Measurements from ENCODE around the gene SUCLG2.
"Not testable (repeated sequence)": the region's sequence is repeated elsewhere in the genome, so short reads cannot be mapped to it uniquely, and the experiment has no call there.

The SUCLG2 gene

GRCh38 chr3:67551361-67552016, 102.9 kb downstream of the SUCLG2 start:
- no peak for DNase-seq

- DNase-seq, result no peak
Measured at GRCh38 chr3:67550541-67550940, 103.9 kb downstream of the SUCLG2 start.

GRCh38 chr3:67542502-67543250, 111.7 kb downstream of the SUCLG2 start:
- DNase-seq, result not testable (repeated sequence)

- no peak for DNase-seq
Measured at GRCh38 chr3:67540198-67540894, 114.1 kb downstream of the SUCLG2 start.

GRCh38 chr3:67537203-67537602, 117.2 kb downstream of the SUCLG2 start:
- DNase-seq, result not testable (repeated sequence)

- no peak for DNase-seq
Measured at GRCh38 chr3:67535006-67535405, 119.4 kb downstream of the SUCLG2 start.

GRCh38 chr3:67534594-67534993, 119.8 kb downstream of the SUCLG2 start:
- DNase-seq, result no peak

- no peak for DNase-seq
Measured at GRCh38 chr3:67531181-67532101, 123.0 kb downstream of the SUCLG2 start.

GRCh38 chr3:67529915-67530314, 124.5 kb downstream of the SUCLG2 start:
- no peak for DNase-seq

- no peak for DNase-seq
Measured at GRCh38 chr3:67529337-67529736, 125.1 kb downstream of the SUCLG2 start.

- DNase-seq, result no peak
Measured at GRCh38 chr3:67526246-67526645, 128.2 kb downstream of the SUCLG2 start.

GRCh38 chr3:67524046-67524445, 130.4 kb downstream of the SUCLG2 start:
- no peak for DNase-seq

GRCh38 chr3:67522081-67522480, 132.3 kb downstream of the SUCLG2 start:
- DNase-seq, result no peak

- DNase-seq, result no peak
Measured at GRCh38 chr3:67521053-67521646, 133.3 kb downstream of the SUCLG2 start.

GRCh38 chr3:67518236-67518635, 136.2 kb downstream of the SUCLG2 start:
- DNase-seq, result peak; percentile 73

GRCh38 chr3:67517781-67518180, 136.6 kb downstream of the SUCLG2 start:
- DNase-seq, result no peak

GRCh38 chr3:67516496-67516895, 137.9 kb downstream of the SUCLG2 start:
- DNase-seq, result no peak

GRCh38 chr3:67515778-67516177, 138.6 kb downstream of the SUCLG2 start:
- no peak for DNase-seq

GRCh38 chr3:67509471-67510075, 144.8 kb downstream of the SUCLG2 start:
- DNase-seq, result no peak

GRCh38 chr3:67507584-67507983, 146.8 kb downstream of the SUCLG2 start:
- DNase-seq, result no peak

- DNase-seq, result no peak
Measured at GRCh38 chr3:67500709-67501108, 153.7 kb downstream of the SUCLG2 start.

GRCh38 chr3:67497746-67498145, 156.7 kb downstream of the SUCLG2 start:
- no peak for DNase-seq

Data from NCI-H1694 treated with DMSO at 0.1 percent for 48 hours (cell line).